ENCODE results near the gene GSK3B.
"Not testable (repeated sequence)": the region's sequence is repeated elsewhere in the genome, so short reads cannot be mapped to it uniquely, and the experiment has no call there.

Gene GSK3B

GRCh38 chr3:120095226-120095978 is 1.2 kb upstream of the GSK3B start:
- peak; percentile 89 for DNase-seq

DNA sequence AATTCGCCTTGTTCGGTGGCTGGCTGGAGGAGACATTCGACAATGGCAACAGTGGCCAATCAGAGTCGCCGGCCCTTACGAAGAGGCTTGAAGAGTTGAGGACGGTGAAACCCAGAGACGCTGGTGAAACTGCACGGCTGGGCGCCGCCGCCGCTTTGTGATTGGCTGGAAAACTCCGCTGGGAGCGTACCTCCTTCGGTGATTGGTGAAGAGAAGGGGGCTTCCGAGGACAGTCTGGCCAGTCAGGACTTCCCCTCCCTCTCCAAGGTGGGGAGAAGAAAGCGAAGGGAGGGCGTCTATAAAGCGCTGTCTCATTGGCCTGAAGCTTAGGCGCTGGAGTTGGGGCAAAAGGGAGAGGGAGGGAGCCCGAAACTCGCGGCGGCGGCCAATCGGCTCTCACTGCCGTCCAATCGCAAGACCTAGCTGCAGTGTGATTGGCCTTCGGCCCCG is 554 bp upstream of the GSK3B start:
- peak; percentile 100 for DNase-seq

DNA sequence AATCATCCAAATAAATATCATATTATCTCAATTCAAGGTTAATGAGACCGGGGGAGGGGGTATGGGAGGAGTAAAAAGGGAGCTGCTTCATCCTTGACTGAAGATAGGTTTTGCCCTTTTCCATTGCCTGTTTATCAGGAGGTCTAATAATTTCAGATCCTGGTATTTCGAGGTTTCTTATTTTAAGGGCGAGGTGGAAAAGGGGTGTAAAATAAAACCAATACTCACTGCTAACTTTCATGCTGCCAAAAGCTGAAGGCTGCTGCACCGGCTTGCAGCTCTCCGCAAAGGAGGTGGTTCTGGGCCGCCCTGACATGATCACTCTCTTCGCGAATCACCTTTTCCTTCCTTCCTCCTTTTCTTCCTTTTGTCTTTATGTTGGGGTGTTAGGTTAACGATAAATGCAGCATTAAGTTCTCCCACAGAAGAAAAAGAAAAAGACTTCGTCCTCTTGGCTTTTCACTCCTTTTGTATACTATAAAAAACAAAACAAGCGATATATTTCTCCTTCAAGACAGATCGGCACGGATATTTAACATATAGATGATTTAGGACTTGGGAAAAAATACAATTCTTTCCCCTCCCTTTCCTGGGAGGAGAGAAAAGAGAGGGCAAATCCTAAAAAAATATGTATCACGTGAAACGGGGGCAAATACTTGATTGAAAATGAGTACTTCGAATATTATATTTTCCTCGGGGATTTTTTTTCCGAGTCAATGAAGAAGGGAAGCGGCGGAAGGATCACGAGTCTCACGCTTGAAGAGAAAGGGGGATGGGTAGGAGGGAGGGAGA is 932 bp downstream of the GSK3B start:
- DNase-seq = peak; percentile 19

DNA sequence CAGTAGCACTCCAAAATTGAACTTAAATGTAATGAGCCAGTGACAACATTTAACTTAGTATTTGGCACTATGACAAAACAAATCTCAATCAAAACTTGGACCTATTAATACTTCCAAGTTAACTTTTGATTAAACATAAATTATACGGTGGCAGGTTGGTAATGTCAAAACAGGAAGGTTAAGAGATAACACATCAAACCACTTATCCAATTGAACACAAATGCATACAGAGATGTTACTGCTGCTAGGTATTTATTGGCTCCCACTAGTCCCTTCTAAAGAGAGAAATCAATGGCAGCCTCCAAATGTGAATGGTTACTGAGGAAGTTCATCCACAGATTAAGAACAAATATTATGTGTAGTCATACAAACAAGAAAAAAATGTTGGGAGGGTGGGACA is 1.8 kb downstream of the GSK3B start:
- no peak for DNase-seq

GRCh38 chr3:120090422-120090821 is 3.8 kb downstream of the GSK3B start:
- DNase-seq = no peak

DNA sequence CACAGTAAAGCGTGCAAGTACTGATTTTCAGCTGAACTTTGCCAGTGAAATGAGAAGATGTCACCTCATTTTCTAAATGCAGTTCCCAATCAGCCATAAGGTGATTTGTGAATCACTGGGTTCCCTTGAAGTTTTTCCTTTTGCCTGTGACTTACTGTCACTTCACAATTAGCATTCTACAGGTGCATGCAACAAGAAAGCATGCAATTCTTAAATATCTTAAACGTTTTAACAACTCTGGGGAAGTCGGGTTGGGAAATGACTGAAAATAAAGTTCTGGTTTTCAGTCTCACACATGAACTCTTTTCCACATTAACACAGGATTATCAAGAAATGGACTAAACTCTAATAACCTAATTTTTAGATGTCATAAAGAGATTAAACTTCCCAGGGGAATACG is 5.2 kb downstream of the GSK3B start:
- DNase-seq = no peak

DNA sequence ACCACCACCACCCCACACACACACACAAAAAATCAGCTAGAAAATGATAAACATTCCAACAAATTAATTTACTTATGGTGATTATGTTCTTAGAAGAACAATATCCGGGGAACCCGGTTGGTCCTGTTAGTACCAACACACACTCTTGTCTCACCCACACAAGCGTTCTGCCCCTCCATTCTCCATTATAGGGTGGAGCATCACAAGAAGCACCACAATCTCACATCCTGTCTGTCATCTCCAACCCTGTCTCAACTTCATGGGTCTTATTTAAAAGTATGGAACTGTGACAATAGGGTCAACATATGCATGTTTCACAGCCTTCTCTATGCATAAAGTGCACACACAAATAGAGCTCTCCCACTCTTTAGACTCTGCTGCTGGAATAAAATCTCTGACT is 5.6 kb downstream of the GSK3B start:
- DNase-seq = no peak

DNA sequence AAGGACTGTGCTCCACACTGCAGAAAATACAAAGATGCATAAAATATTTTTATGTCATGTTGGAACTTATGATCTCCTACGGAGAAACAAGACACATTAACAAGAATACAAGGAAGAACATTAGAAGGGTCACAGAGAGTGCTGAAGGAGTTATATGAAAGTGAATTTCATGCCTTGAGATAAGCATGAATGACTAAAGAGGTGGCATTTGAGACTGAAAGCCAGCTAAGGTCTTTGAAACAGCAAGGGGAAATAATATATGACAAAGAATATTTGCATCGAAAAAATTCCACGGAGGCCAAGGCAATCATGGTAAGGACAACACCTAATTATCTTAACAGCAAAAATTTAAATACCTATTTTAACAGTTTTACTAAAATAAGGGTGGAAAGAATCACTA is 12.5 kb downstream of the GSK3B start:
- DNase-seq = no peak

- DNase-seq = no peak
Observed at GRCh38 chr3:120080836-120081235, 13.4 kb downstream of the GSK3B start.

DNA sequence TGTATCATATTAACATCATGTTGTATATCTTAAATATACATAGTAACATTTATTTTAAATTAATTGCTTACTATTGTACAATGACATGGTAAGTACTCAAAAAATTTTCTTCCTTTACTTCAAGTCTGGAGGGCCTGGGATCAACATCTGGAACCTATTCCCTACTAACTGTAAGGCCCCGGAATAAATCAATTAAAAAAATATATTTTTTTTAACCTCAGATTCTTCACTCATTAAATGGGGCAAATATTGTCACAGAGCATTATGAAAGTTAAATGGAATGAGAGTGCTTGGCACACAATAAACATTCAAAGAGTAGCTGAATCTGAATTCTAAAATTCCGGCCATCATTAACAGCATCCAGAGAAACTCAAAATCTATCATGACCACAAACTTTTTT is 16.5 kb downstream of the GSK3B start:
- no peak for DNase-seq

GRCh38 chr3:120072867-120073525 is 21.3 kb downstream of the GSK3B start:
- no peak for DNase-seq

GRCh38 chr3:120071259-120071658 is 23.0 kb downstream of the GSK3B start:
- no peak for DNase-seq

GRCh38 chr3:120070263-120070981 is 23.8 kb downstream of the GSK3B start:
- no peak for DNase-seq

DNA sequence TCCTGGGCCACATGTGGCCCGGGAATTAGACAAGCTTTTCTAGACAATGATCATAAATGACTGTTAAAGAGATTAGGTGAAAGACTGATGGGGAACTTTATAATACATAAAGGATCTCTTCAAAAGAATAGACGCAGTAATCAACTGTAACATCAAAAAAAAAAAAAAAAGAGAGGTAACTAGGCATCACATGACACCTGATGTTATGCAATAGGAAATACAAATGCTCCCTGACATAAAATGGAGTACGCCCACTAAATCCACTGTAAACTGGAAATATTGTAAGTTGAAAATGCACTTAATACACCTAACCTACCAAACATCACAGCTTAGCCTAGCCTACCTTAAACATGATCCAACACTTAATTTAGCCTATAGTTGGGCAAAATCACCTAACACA is 27.2 kb downstream of the GSK3B start:
- no peak for DNase-seq

GRCh38 chr3:120066634-120067033 is 27.6 kb downstream of the GSK3B start:
- DNase-seq = no peak

- no peak for DNase-seq
Observed at GRCh38 chr3:120064641-120065040, 29.6 kb downstream of the GSK3B start.

GRCh38 chr3:120062474-120062873 is 31.8 kb downstream of the GSK3B start:
- no peak for DNase-seq

DNA sequence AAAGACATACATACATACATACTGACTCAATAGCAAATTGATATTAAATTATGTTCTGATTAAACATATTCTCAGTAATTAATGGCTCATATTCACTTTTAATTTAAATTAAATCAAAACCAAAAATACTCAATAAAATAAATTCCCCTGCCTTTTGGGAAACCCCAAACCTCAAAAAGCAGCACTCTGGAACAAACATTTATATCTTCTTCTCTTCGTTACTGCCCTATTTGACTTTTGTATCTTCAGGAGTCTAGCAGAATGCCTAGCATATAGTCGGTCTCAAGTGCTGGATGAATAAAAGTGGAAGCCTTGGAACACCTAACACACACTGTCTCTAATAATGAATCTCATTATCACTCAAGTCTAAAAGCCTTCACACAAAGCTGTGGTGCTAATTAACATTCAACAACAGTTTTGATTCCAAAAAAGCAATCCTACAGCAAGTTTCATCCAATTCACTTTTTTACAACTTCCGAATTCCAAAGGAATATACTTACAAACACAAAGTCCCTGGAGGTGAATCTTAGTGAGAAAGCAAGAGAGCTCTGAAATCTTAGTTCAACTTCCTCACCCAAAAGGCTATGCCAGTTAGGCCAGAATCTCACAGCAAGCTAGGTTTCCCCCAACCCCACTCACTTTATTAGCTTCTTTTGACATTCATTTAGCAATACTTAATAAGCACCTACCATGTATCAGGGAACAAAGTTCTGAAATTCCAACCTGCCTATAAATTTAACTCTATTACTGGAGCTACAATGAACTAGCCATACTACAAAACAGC is 35.0 kb downstream of the GSK3B start:
- no peak for DNase-seq

DNA sequence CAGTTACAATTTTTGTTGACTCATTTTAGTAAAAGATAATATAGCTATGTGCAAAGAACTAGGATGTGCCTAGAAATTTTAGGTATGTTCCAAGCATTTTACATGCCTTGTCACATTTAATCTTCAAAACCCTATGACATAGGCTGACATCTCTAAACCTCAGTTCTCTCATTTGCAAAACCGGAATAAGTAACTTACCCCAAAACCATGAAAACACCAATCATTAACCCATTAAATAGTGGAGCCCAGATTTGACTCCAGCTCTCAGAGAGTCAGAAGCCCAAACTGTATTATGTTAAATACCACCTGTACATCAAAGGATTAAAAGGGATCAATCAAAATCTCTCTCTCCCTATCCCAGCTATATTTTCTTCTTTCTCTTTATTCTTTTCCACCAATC is 36.6 kb downstream of the GSK3B start:
- no peak for DNase-seq

GRCh38 chr3:120057029-120057428 is 37.2 kb downstream of the GSK3B start:
- DNase-seq = no peak

- not testable (repeated sequence) for DNase-seq
Observed at GRCh38 chr3:120053647-120054046, 40.6 kb downstream of the GSK3B start.

DNA sequence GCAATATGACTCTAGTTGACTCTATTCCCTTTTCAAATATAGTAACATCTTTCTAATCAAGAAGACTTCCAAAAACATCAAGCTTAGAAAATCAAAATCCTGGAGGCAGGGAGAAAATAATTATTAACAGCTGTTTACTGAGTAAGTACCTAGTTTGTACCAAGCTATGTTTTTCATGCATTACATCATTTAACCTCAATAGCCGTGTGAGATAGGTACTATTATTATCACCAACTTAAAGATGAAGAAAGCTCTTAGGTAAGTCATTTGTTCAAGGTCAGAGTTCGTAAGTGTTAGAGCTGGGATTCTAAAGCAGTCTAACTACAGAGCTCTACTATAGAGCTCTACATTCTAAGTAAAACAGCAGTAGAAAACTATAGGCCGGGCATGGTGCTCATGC is 41.6 kb downstream of the GSK3B start:
- no peak for DNase-seq

All from CD4-positive, alpha-beta T cell treated with Interleukin-15 for 1 hour (primary cell).